ENCODE data around the gene DEFB121.
"Not testable (repeated sequence)": the region's sequence is repeated elsewhere in the genome, so short reads cannot be mapped to it uniquely, and the experiment has no call there.

DEFB121 gene

DNA sequence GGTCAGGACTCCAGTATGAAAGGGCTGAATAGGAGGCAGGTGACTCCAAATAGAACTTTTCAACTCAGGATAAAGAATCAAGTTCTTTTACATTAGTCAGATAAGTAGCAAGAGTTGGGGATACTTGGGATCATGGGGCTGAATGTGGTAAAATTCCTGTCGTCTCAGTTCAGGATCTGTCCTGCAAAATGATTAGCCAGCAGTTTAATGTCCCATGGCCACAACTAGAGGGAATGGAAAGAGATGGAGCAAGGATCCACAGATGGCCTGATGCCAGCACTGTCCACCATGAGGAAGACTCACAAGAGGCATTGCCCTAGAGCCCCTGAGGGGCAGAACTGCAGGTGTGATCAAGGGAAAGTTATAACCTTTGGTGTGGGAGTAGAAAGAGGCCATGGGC, 2.1 kb downstream of the DEFB121 start:
- H3K9me3 Mint-ChIP-seq, result no peaks in the 10 kb centered on the region
- no peaks in the 10 kb centered on the region for H3K4me1 Mint-ChIP-seq
- ATAC-seq, result no peak

DNA sequence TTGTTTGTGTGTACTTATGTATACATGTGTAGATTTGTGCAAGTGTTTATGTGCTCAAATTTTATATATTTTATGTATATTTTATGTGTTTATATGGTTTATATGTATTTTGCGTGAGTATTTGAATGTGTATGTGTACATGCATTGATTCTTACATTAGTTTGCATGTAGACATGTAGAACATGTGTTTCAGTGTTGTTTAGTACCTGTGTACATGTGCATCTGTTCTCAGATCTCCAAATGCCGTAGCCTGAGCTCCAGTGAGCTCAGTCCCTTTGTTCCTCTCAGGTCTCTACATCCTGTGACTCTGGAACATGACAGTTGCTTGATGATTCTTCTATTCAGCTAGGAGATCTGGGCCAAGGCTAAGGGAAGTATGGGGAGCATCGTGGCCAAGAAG, 11.1 kb downstream of the DEFB121 start:
- Mint-ChIP-seq H3K36me3 (ENCODE audit: low read depth) (no peaks in the 10 kb centered on the region), H3K4me3 (no peak overlapping the region), H3K9me3 (no peaks in the 10 kb centered on the region), H3K4me1 (no peaks in the 10 kb centered on the region), H3K27me3 (peaks cover 8% of the 10 kb centered on the region), H3K27ac (no peak overlapping the region)
- ATAC-seq, result no peak
- no peak for DNase-seq

More for the DNA sequence above, 2.1 kb downstream of the DEFB121 start:
- H3K4me3 Mint-ChIP-seq, result no peak overlapping the region
- peaks cover 4% of the 10 kb centered on the region for H3K27me3 Mint-ChIP-seq
- no peaks in the 10 kb centered on the region for H3K36me3 Mint-ChIP-seq (ENCODE audit: low read depth)
- DNase-seq, result no peak
- no peak overlapping the region for H3K27ac Mint-ChIP-seq

DNA sequence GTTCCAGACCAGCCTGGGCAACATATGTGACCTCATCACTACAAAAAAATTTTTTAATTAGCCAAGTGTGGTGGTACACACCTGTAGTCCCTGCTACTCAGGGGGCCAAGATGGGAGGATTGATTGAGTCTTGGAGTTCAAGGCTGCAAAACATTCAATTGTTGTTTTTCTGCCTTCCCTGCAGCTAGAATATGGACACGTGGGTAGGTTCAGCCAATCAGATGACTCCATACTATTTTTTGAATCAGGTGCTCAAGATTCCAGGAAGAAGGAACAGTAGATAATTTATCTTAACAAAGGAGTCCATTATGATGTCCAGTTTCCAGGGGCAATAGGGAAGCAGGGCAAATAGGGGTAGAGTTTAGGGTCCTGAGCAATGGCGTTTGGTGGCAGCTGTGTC, 13.2 kb downstream of the DEFB121 start:
- ATAC-seq, result no peak

DNA sequence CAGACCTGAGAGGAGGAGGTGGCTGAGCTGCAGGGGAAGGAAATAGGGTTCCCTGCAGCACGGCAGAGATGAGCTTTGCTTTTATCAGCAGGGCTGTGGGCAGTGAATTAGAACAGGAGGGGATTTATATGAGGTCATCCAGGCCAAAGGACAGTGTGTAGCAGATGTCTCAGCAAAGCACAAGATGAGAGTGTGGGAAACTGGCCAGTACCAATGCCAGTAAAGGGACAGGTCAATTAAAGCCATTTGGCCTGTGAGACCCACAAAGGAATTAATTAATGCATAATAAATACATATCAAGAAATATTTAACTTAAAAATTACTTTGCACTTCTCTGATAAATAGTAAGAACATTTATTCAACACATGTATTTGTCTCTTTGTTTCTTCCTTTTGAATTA, 15.5 kb downstream of the DEFB121 start, which contains the start of gene DEFB119:
Gene DEFB119 (minus strand): TSS at position 101 of the 400 bp plus-strand sequence. CDS start 107 bp downstream, outside the sequence.
- no peaks in the 10 kb centered on the region for H3K4me1 Mint-ChIP-seq
- no peak for ATAC-seq
- no peaks in the 10 kb centered on the region for H3K9me3 Mint-ChIP-seq
- H3K36me3 Mint-ChIP-seq (ENCODE audit: low read depth), result no peaks in the 10 kb centered on the region
- no peak for DNase-seq
- H3K27ac Mint-ChIP-seq, result no peak within 1 kb of the TSS
- H3K27me3 Mint-ChIP-seq, result peaks cover 3% of the 10 kb centered on the region
- no peak within 1 kb of the TSS for H3K4me3 Mint-ChIP-seq

More for the DNA sequence above, 13.2 kb downstream of the DEFB121 start:
- Mint-ChIP-seq H3K36me3 (ENCODE audit: low read depth) (no peaks in the 10 kb centered on the region), H3K4me3 (no peak overlapping the region), H3K27ac (no peak overlapping the region), H3K9me3 (no peaks in the 10 kb centered on the region), H3K27me3 (peaks cover 5% of the 10 kb centered on the region), H3K4me1 (no peaks in the 10 kb centered on the region)
- DNase-seq, result no peak

DNA sequence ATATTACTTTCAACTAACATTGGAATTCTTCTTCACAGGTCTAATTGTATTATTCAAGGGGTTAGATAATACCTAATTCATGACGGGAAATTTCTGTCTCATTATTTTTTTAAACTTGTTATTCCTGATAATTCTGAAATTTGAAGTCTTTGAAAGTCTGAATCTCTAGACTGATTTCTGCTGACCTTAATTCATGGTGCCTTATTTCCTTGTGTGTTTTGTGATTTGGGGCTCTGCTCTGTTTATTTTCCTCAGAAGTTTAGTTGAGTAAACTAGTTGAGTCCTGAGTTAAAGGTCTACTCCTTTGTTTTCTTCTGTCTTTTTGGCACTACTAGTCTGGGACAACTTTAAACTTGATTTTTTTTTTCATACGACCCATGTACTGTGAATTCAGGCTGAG, 31.7 kb downstream of the DEFB121 start:
- H3K27me3 Mint-ChIP-seq, result no peaks in the 10 kb centered on the region
- ATAC-seq (no peak), DNase-seq (no peak)
- no peaks in the 10 kb centered on the region for H3K4me1 Mint-ChIP-seq
- H3K27ac Mint-ChIP-seq, result no peak overlapping the region
- H3K9me3 Mint-ChIP-seq, result peaks cover 6% of the 10 kb centered on the region
- H3K4me3 Mint-ChIP-seq, result no peak overlapping the region
- no peaks in the 10 kb centered on the region for H3K36me3 Mint-ChIP-seq (ENCODE audit: low read depth)

DNA sequence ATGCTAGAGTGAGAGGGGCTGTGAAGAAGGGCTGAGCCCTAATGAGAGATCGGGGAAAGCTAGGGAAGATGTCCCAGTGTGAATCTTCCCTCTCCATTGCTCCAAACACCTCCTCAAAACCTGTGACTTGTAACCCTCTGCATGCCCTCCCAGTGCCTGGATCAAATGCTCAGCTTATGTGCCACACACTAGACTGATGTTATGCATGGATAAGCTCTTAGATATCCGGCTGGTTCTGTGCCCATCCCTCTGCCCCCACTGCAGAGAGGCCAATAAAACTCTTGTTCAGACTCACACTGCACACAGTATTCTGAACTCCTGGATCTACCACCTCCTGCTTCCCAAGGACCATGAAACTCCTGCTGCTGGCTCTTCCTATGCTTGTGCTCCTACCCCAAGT, 37.7 kb downstream of the DEFB121 start, which contains the start of gene DEFB118:
Gene DEFB118 (plus strand): TSS at position 301 of the 400 bp plus-strand sequence. CDS start 50 bp downstream, at position 351.
- no peaks in the 10 kb centered on the region for H3K27me3 Mint-ChIP-seq
- no peak within 1 kb of the TSS for H3K27ac Mint-ChIP-seq
- no peak within 1 kb of the TSS for H3K4me3 Mint-ChIP-seq
- no peaks in the 10 kb centered on the region for H3K4me1 Mint-ChIP-seq
- DNase-seq (no peak), ATAC-seq (no peak)
- no peaks in the 10 kb centered on the region for H3K36me3 Mint-ChIP-seq (ENCODE audit: low read depth)
- peaks cover 10% of the 10 kb centered on the region for H3K9me3 Mint-ChIP-seq

DNA sequence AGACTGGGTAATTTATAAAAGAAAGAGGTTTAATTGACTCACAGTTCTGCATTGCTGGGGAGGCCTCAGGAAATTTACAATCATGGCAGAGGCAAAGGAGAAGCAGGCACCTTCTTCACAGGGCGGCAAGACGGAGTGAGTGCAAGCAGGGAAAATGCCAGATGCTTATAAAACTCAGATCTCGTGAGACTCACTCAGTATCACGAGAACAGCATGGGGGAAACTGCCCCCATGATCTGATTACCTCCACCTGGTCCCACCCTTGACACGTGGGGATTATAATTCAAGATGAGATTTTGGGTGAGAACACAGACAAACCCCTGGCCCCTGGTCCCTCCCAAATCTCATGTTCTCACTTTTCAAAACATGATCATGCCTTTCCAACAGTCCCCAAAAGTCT, 41.7 kb downstream of the DEFB121 start:
- not testable (repeated sequence) for DNase-seq; H3K27ac Mint-ChIP-seq; H3K36me3 Mint-ChIP-seq (ENCODE audit: low read depth); H3K9me3 Mint-ChIP-seq; ATAC-seq; H3K4me1 Mint-ChIP-seq; H3K27me3 Mint-ChIP-seq; H3K4me3 Mint-ChIP-seq

DNA sequence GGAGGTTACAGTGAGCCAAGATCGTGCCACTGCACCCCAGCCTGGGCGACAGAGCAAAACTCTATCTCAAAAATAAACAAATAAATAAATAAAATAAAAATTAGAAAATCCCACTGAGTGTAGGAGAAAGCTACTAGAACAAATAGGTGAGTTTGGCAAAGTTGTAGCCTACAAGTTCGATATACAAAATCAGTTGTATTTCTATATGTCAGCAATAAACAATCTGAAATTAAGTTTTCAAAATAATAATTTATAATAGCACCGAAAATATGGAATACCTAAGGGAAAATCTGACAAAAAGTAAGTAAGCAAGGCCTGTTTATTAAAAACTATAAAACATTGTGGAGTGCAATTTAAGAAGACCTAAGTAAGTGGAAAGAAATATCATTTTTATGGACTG, 42.7 kb downstream of the DEFB121 start:
- DNase-seq (no peak), ATAC-seq (no peak)
- Mint-ChIP-seq H3K36me3 (ENCODE audit: low read depth) (no peaks in the 10 kb centered on the region), H3K27me3 (no peaks in the 10 kb centered on the region), H3K4me1 (no peaks in the 10 kb centered on the region), H3K9me3 (peaks cover 10% of the 10 kb centered on the region), H3K27ac (no peak overlapping the region), H3K4me3 (no peak overlapping the region)

DNA sequence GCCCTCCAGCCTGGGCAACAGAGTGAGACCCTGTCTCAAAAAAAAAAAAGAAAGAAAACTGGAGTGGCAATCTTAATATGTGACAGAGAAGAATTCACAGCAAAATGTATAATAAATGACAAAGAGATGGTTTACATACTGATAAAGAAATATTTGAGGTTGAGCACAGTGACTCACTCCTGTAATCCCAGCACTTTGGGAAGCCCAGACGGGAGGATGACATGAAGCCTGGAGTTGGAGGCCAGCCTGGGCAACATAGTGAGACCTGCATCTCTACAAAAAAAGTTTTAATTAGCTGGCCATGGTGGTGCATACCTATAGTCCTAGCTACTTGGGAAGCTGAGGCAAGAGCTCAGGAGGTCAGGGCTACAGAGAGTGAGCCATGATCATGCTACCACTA, 50.0 kb downstream of the DEFB121 start:
- DNase-seq, result no peak
- ATAC-seq, result no peak
- H3K27me3 Mint-ChIP-seq, result no peaks in the 10 kb centered on the region
- H3K9me3 Mint-ChIP-seq, result no peaks in the 10 kb centered on the region
- no peaks in the 10 kb centered on the region for H3K36me3 Mint-ChIP-seq (ENCODE audit: low read depth)
- no peaks in the 10 kb centered on the region for H3K4me1 Mint-ChIP-seq
- no peak overlapping the region for H3K4me3 Mint-ChIP-seq
- H3K27ac Mint-ChIP-seq, result no peak overlapping the region

Data from activated naive CD8-positive, alpha-beta T cell treated with anti-CD3 and anti-CD28 coated beads, Interleukin-2, amount 50 U/mL, for 24 hours (primary cell).